Hindlimb muscle (tissue), 1 donor: ENCODE results near the gene XAB2. TPM values are rescaled to one million over a fixed set of nuclear protein-coding genes. Genes with fewer than 3 reads are reported as not detected.

Source experiments
- DNase-seq: peaks from one replicate; pipeline ENCODE4 v3.0.0-alpha.2; 2013
- polyA plus RNA-seq: library from polyadenylated mRNA; unstranded; fragments of 120-200 nt; gene quantifications from one replicate; pipeline ENCODE4 v1.2.1, GENCODE V29; 2013; ENCODE audit not compliant: insufficient read length

XAB2 gene
- polyA plus RNA-seq, 1 donor = 33.1 TPM

DNA sequence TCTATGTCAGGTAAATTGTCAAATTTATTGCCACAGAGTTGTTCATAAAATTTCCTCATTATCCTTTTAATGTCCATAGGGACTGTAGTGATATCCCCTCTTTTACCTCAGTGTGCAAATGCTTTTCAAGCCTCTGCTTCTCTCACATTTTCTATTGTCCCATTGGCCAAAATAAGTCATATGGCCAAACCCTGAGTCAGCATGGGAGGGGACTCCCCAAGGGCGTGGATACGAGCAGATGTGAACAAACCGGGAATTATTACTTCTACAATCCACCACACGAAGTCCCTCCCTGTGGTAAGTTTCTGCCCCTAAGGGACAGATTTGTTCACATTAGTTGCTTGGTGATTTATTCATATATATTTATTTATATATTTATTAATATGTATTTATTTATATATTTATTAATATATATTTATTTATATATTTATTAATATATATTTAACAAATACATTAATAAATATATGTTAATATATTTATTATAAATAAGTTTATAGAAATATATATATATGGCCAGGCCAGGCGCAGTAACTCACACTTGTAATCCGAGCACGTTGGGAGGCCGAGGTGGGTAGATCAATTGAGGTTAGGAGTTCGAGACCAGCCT lies 53.8 kb downstream of the XAB2 start:
- DNase-seq = no peak

DNA sequence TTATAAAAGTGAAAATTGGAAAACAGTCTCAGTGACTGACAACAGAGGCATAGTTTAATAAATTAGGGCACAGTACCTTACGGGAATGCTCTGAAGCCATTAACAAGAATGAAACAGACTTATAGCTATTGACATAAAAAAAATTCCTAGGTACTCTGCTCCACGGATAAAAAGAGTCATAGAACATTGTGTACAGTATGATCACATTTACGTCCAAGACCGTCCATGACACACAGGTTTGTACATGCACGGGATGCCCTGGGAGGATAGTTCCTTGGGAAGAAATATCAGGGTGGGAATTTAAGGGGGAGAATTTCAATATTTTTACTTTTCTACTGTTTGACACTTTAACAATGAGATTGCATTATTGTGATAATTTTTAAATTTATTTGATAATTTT lies 58.6 kb downstream of the XAB2 start:
- no peak for DNase-seq

Other genes with a start within 250 kb of the XAB2 start
- gene PEX11G, start 140.5 kb downstream of the XAB2 start, polyA plus RNA-seq = 4.0 TPM
- 61.8 TPM for gene ZNF358, start 113.4 kb downstream of the XAB2 start, polyA plus RNA-seq
- 16.4 TPM for gene MCOLN1, start 106.9 kb downstream of the XAB2 start, polyA plus RNA-seq
- gene PNPLA6, start 93.8 kb downstream of the XAB2 start, polyA plus RNA-seq = 34.7 TPM
- gene CAMSAP3, start 33.7 kb downstream of the XAB2 start, polyA plus RNA-seq = 0.45 TPM
- 52.4 TPM for gene PET100, start 248 bp upstream of the XAB2 start, polyA plus RNA-seq
- gene PCP2, start 4.2 kb upstream of the XAB2 start, polyA plus RNA-seq = not detected
- 6.7 TPM for gene STXBP2, start 7.6 kb upstream of the XAB2 start, polyA plus RNA-seq
- 1.3 TPM for gene RETN, start 39.5 kb upstream of the XAB2 start, polyA plus RNA-seq
- gene MCEMP1, start 47.5 kb upstream of the XAB2 start, polyA plus RNA-seq = 0.25 TPM
- 42.8 TPM for gene TRAPPC5, start 51.3 kb upstream of the XAB2 start, polyA plus RNA-seq
- gene FCER2, start 72.6 kb upstream of the XAB2 start, polyA plus RNA-seq = 0.65 TPM
- gene CLEC4G, start 102.6 kb upstream of the XAB2 start, polyA plus RNA-seq = not detected
- gene CD209, start 118.0 kb upstream of the XAB2 start, polyA plus RNA-seq = 2.4 TPM
- gene CLEC4M, start 133.7 kb upstream of the XAB2 start, polyA plus RNA-seq = not detected
- gene EVI5L, start 200.7 kb upstream of the XAB2 start, polyA plus RNA-seq = 17.6 TPM
- 0.48 TPM for gene PRR36, start 244.8 kb upstream of the XAB2 start, polyA plus RNA-seq